Measurements from ENCODE around the gene OGDHL.
"Not testable (repeated sequence)": the region's sequence is repeated elsewhere in the genome, so short reads cannot be mapped to it uniquely, and the experiment has no call there.

Gene OGDHL

DNA sequence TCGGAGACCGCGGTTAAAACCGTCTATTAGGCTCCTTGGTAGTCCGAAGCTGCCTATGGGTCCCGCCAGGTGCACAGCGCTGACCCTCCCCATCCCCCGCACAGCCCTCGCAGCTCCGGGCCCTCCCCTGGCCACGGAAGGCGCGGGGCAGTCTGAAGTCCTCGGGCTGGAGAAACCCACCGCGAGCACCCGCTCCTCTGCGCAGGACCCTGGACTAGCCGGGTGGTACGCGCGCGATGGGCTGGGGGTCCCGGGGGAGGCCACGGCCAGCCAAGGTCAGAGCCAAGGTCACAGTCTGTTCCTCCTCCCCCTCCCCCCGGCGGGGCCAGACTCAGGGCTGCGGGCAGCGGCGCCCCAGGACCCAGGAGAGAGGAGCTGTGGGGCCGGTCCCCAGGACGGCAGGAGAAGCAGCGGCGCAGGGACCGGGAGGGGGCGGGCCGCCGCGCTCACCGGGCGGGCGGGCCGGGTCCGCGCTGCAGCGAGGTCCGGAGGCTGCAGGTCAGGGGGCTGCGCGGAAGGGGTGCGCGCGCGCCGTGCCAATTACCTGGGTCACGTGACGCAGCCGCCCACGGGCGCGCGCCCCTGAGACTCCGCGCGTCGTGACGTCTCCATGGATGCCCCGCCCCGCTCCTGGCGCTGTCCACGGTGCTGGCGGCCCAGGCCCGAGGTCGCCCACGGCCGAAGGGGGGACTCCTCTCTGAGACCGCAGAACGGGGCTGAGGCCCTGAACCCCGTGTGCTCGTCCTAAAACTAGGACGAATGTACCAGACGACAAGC, at the start of gene OGDHL:
Gene OGDHL (minus strand): TSS at position 535 of the 777 bp plus-strand sequence. CDS start 3,731 bp downstream, outside the sequence.
- FAIRE-seq, result no peak

DNA sequence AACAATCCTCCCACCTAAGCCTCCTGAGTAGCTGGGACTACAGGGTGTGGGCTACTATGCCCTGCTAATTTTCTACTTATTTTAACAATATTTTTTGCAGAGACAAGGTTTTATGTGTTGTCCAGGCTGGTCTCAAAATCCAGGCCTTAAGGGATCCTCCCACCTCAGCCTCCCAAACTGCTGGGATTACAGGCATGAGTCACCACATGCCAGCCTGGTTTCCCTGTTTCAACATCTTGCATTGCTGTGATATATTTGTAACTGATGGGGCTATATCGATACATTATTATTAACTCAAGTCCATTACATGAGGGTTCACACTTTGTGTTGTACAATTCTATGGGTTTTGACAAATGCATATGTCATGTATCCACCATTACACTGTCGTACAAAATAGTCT, 41.9 kb upstream of the OGDHL start:
- no peak for FAIRE-seq

DNA sequence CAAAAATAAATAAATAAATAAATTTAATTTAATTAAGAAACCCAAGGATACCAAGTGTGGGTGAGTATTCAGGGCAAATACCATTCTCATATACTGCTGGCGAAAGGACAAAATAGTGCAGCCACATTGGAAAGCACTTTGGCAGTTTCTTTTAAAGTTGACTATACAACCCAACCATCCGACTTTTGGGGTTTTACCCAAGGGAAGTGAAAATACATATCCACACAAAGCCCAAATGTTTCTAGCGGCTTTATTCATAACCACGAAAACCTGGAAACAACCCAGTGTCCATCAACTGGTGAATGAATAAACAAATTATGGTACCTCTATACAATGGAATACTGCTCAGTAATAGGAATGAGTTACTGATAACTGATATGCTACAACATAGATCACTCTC, 36.2 kb upstream of the OGDHL start:
- no peak for FAIRE-seq

DNA sequence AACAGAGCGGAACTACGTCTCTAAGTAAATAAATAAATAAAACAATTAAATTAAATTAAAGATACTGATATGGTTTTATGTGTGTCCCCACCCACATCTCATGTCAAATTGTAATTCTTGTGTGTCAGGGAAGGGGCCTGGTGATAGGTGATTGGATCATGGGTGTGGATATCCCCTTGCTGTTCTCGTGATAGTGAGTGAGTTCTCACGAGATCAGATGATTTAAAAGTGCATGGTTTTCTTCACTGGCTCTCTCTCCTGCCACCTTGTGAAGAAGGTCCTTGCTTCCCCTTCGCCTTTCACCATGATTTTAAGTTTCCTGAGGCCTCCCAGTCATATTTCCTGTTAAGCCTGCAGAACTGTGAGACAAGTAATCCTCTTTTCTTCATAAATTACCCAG, 29.0 kb upstream of the OGDHL start:
- no peak for FAIRE-seq

DNA sequence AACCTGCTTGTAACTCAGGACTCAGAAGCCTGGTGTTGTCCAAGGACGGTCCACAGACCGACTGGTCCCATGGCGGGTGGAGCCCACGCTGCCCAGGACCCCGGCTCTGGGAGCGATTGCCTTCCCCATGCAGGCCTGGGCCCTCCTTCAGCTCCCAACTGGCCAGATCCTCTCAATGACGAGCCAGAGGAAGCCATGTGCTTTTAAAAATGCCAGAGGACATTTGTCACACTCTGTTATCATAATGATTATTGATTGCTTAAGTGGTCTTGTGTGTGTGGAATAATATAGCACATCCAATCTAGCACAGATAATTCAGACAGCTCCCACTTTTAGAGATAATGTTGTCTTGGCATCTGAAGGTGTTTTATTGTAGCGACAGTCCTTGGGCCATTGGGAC, 22.6 kb upstream of the OGDHL start:
- no peak for FAIRE-seq

DNA sequence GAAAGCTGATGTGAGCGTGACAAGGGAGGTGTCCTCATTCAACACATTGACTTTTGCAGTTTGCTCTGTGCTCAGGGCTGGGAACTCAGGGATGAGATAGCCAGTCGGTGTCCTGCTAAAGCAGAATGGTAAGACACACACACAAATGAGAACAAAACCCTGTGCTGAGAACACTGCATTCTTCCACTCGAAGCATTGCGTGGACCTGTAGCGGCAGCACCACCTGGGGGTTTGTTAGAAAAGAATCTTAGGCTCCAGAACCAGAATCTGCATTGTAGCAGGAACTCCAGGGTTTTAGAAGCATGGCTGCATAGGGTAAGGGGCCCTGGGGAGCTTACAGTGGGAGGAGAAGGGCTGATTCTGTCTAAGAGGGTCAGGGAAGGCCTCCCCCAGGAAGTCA, 21.5 kb upstream of the OGDHL start:
- no peak for FAIRE-seq

DNA sequence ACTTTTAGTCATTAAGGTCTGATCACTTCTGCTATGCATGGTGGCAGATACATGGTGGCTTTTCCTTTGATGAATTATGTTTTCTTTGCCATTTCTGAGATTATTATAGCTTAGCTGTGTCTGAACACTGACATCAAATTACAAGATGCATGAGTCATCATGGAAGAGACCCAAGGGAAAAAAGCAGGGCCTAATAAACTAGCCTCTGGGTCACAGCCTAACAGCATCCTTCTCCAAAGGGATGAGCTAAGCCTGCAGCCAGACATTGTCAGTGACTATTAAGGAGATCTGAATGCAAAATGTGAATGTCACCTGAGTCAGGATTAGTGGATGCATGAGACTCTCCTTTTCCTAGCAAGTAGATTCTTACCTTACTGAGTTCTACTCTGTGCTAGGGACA, 19.1 kb upstream of the OGDHL start:
- FAIRE-seq, result no peak

DNA sequence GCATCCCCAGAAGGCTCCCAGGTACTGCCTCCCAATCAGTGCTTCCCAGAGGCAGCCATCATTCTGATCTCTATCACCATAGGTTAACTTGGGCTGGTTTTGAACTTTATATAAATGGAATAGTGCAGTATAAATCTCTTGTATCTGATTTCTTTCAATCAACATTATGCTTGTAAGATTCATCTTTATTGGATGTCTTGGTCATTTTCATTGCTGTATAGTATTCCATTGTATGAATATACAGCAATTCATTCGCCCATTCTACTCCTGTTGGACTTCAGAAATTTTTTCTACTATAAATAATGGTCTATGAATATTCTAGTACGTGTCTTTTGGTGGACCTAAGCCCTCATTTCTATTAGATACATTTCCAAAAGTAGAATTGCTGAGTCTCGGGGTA, 16.1 kb upstream of the OGDHL start:
- no peak for FAIRE-seq

DNA sequence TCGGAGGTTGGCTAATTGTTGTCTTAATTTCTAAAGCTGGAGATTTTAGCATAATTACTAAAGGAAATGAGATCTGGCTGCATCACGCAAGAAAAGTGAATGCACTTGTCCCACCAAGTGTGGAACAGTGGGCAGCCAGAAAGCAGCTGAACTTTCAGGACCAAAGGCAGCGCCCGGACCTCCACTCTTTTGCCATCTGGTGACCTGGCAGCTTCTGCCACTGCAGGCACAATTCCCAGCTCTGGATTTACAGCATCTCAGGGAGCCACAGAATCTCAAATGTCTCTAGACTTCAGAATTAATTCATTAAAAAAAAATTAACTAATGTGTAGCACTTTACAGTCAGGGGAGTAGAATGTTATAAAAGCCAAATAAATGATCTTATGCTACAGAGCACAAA, 14.7 kb upstream of the OGDHL start:
- FAIRE-seq, result no peak

DNA sequence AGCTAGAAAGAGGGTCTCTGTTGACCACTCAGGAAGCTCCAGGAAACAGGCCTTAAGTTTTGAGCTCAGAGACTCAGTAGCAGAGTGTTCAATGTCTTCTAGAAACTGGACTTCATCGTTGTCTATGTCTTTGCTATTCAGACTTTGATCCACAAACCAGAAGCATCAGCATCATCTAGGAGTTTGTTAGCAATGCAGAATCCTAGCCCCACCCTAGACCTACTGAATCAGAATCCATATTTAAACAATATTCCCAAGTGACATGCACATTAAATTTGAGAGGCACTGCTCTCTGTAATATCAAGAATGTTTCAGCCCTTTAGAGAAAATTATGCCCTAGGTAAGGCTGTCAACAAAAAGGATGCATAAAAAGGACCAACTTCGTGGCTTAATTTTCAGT, 12.9 kb upstream of the OGDHL start:
- FAIRE-seq, result no peak

DNA sequence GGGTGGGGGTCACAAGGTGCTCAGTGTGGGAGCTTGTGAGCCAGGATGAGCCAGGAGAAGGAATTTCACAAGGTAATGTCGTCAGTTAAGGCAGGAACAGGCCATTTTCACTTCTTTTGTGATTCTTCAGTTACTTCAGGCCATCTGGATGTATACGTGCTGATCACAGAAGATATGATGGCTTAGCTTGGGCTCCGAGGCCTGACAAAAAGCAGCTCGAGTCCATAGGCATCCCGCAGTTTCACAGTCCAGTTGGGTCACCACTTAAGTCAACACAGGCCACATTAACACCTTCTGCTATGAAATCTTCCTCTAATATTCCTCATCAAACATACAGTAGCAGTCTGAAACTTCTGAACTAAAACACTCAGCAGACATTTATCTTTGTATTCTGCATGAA, 10.8 kb upstream of the OGDHL start:
- FAIRE-seq, result not testable (repeated sequence)

DNA sequence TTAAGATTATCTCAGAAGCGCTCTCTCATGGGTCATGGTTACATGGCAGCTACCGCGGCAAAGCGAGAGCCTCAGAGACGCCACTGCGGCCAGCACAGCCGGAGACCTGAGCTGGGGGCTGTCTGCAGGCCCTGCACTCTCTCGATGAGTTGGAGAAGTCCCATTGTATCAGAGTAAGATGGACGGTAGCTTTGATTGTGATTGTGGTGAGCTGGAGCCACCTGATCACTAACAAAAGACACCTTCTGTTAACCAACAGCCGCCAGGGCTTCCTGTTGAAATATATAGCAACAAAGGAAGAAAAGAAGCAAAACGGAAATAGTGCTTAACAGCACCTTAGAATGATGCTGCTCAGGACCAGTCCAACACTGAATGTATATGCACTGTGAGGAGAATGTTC, 8.9 kb upstream of the OGDHL start:
- not testable (repeated sequence) for FAIRE-seq

DNA sequence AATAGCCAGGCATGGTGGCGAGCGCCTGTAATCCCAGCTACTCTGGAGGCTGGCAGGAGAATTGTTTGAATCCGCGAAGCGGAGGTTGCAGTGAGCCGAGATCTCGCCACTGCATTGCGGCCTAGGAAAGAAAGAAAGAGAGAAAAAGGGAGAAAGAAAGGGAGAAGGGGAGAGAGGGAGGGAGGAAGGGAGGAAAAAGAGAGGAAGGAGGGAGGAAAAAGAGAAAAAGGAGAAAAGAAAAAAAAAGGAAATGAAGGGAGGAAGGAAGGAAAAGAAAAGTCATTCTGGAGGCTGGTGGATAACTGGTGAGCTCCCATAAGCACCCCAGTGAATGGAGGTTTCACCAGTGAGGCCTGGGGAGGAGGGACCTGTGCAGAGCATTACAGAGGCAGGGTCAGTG, 7.6 kb upstream of the OGDHL start:
- FAIRE-seq, result no peak

DNA sequence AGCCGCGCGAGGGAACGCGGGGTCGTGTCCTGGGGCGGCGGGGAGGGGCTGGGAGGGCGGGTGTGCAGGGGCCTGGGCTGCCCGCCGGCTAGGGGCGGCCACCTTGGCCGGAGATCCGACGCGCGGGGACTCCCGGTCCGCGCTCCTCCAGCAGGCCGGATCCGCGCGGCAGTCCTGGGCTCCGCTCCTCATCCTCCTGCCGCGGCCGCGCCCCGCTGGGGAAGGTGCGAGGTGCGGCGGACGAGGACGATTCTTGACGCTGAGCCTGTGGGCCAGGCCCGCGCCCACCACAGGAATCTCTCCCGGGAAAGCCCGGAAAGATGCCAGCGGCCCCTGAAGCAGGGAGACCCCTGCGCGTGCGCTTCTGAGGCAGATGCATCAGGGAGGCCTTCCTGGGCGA, 6.6 kb upstream of the OGDHL start:
- no peak for FAIRE-seq

DNA sequence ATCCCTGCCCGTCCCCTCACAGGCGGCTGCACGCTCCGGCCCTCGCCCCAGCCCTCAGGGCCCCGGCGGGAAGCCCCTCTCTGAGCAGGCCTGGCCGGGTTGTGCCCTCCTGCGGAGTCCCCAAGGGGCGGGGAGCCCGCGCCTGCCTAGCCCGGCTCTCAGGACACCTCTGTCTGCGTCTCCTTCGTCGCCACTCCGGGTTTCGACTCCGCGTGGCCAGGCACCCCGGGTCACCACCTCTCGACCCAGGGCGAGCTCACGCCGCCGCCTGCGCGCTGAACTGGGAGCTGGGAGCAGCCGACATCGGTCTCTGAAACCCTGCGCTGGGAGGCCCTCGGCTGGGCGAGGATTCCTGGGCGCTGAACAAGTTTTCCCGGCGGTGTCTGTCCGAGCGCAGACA, 6.2 kb upstream of the OGDHL start:
- FAIRE-seq, result no peak

DNA sequence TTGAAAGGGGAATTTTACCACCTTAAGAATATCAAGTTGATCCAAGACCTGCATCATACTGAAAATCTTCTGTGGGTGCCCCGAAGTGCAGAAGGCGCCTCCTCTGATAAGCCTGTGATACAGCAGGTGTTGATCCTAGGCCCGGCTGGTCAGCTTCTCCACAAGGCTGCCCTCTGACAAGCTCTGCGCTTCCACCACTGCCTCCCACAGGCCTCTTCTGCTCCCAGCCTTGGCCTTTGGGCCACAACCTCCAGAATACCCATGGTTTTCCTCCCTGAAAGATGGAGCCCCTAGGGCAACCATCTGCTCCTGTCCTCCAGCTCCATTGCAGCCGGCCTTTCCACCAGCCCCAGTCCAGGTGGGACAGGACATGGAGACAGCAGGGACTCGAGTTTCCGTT, 5.6 kb upstream of the OGDHL start:
- FAIRE-seq, result no peak

DNA sequence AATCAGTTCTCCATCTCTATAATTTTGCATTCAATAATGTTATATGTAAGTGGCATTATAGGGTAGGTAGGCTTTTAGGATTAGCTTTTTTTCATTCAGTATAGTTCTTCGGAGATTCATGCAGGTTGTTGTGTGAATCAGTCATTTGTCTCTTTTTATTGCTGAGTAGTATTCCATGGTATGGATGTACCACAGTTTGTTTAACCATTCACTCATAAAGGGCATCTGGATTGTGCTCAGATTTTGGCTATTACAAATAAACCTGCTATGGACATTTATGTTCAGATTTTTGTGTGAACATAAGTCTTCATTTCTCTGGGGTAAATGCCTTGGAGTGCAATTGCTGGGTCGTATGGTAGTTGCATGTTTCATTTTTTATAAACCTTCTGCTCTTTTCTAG, 4.4 kb upstream of the OGDHL start:
- FAIRE-seq, result no peak

DNA sequence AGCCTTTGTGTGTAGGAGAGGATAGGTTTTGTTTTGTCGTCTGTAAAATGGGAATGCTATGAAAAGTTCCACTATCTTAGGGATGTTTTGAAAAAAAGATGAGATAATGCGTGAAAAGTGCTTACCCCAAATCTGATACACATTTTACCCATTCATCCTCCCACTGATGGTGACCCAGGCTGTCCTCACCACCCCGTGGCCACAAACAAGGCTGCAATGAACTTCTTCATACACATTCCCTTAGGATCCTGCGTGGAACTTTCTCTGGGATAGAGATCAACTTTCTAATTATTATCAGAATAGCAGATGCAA, 399 bp upstream of the OGDHL start:
- FAIRE-seq, result no peak

DNA sequence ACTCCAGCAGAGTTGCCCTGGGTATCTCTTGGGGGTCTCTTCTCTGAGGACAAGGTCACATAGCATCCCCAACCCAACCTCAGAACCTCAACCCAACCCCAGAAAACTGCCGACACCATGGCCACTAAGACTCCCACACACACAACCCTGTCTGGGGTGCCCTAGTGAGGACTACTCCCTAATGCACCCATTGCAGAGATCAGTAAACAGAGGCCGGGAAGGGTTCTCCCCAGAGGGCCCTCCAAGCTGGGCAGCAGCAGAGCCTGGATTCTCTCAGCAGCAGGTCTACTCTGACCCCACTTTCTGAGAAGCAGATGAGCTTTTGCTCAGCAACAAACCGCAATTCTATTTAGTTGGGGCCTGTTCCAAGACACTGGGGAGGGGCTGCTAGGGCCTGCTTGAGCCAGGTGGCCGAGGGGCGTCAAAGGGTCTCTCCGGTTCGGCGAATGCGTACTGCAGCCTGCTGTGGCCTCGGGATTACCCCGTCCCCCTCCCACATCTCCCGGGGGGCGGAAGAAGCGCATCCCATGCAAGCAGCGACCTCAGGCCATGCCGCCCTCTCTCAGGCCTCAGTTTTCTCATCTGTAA, 828 bp downstream of the OGDHL start:
- FAIRE-seq, result no peak

DNA sequence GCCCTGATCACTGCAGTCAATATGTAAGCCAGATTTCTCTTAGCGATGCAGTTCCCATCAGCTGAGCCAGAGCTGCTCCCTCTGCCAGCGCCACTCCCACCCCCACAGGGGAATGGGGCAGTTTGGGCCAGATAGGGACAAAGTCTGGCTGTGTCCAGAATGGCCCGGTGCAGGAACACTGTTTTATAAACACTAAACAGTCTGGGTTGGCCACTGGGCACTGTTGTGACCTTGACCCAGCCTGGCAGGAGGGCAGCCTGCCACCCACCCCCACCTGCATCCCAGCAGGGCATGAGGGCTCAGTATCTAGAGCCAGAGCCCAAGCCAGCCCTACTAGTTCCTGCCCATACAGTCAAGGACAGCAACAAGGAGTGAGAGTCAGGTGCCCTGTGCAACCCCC, 1.3 kb downstream of the OGDHL start:
- FAIRE-seq, result no peak

DNA sequence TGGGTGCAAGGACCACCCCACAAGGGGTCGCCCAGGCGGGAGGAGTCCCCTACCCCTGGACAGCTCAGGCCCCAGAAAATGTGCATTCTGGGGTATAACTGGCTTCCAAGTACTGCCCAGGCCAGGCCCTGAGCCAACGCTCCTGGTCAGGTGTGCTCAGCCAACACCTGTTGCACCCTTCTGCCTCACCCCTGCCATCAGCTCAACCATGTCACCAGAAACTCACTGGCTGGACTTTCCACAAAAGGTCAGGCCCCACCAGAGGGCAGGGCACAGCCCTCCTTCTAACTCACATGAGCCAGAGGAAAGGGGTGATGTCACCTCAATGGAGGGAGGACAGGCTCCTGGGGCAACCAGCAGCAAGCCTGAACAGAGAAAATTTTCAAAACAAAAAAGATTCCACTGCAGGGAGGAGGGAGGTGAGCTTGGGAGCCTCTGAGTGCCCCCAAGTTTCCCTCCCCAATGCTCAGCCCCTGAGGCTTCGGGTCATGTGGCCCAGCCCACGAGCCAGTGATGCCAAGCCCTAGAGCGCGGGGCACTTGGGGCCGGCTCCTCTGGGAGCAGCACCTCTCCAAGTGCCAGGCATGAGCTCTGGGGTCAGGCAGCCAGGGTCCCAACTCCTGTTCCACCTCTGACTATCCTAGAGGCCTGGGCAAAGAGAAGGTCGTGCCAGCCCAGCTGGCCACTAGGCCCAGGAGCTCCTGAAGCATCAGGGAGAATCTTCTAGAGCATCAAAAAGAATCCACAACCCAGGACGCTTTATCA, 2.2 kb downstream of the OGDHL start:
- FAIRE-seq, result no peak

DNA sequence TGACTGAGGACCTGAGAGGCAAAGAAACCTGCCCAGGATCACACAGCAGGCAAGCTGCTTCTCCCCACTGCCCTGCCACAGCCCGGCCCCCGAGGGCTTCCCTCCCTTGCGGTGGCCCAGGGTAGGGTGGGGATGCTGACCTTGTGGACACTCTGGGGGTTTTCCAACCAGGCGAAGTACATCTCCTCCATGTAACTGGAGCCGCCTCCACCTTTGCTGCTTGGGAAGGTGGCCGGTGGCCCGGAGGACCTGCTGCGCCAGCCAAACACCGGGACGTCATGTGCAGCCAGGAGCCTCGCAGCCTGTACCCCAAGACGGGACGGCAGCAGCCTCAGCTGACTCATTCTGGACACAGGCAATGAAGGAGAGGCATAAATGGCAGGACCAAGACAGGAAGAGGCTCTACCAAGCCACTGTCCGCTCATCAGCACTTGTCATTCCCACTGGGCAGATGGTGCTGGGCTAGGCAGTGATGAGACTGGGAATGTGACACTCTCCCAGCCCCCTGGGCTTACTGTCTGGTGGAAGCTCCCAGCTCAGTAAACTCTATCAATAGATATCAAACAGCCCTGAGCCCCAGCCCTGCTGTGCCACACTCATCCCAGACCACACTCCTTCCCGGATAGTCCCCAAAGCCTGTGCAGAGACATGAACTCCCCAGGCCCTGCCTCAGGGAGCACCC, 3.7 kb downstream of the OGDHL start:
- no peak for FAIRE-seq

DNA sequence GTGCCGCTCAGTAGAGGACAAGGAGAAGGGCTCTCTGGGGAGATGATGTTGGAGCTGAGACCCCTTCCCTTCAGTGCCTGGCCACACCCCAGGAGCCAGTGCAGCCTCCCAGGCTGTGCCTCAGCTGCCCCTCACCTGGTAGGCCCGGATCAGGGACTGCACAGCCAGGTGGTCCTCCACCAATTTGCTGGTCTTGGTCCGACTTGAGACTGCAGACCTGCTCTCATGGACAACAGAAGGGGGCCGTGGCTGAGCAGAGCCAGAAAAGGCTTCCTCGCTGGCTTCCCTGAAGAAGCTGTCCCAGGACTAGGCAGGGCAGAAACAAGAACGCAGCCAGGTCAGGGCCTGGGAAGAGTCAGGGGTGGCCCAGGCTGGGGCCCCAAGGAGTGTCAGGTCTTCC, 5.5 kb downstream of the OGDHL start:
- FAIRE-seq, result no peak

DNA sequence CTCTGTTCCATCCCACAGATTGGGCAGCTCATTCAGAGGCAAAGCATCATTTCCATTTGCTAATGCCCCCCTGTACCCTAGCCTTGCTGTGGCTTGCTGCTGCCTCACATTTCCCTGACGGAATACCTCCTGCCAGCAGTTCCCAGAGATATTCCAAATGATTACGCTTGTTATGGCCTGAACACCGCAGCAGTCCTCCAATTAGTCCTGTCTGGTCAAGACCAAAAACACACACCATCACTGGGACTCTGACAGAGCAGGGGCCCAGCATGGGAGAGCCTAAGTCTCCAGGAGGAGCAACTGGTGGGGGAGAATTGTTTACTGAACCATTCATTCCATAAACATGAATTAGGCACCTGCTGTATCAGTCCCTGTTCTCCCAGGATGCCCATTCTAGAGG, 6.1 kb downstream of the OGDHL start:
- FAIRE-seq, result no peak
